A673 (cell line): ENCODE data around the gene NFATC3. TPM values are rescaled to one million over a fixed set of nuclear protein-coding genes. Genes with fewer than 3 reads are reported as not detected.

Experiments
- BruUV-seq: library from RNA; stranded (reverse); fragments of 400-500 nt; replicated peaks from 2 replicates; lab custom pipeline; 2021; lab: Mats Ljungman, UMichigan
- CTCF ChIA-PET: fragments of 300-600 bp; sonication (Branson Sonifier 250); formaldehyde crosslinking; loops from one replicate; lab custom pipeline; 2022; ENCODE audit warnings: antibody characterized with exemption; lab: Charles Lee
- POLR2A ChIA-PET: fragments of 300-600 bp; sonication (Branson Sonifier 250); formaldehyde crosslinking; loops from one replicate; lab custom pipeline; 2022; ENCODE audit warnings: antibody characterized with exemption; ENCODE audit not compliant: low non-redundant PET; lab: Charles Lee
- DNase-seq: peaks from one replicate; pipeline ENCODE4 v3.0.0-alpha.2; 2015; ENCODE audit warnings: low spot score
- H3K27ac ChIP-seq: fragments of 200-600 bp; sonication (generic); 2 replicates; pipeline ENCODE4 v1.5.1; 2016; ENCODE audit warnings: mixed run types, low read depth, mild to moderate bottlenecking, mixed read lengths, antibody characterized with exemption, low read length; ENCODE audit not compliant: poor library complexity, severe bottlenecking
- H3K27me3 ChIP-seq: fragments of 200-600 bp; sonication (generic); replicated peaks from 2 replicates; pipeline ENCODE4 v1.6.1; 2017; ENCODE audit warnings: mixed run types, low read depth, mild to moderate bottlenecking, mixed read lengths, antibody characterized with exemption, low read length; ENCODE audit not compliant: insufficient read depth, poor library complexity
- H3K36me3 ChIP-seq: fragments of 200-600 bp; sonication (generic); 2 replicates; pipeline ENCODE4 v1.6.1; 2016; ENCODE audit warnings: mixed run types, mild to moderate bottlenecking, mixed read lengths, antibody characterized with exemption, low read length; ENCODE audit not compliant: insufficient read depth, poor library complexity, severe bottlenecking
- H3K4me1 ChIP-seq: fragments of 200-600 bp; sonication (generic); 2 replicates; pipeline ENCODE4 v1.6.1; 2017; ENCODE audit warnings: mixed run types, mild to moderate bottlenecking, mixed read lengths, antibody characterized with exemption, low read length; ENCODE audit not compliant: insufficient read depth, poor library complexity, severe bottlenecking
- H3K4me3 ChIP-seq: fragments of 200-600 bp; sonication (generic); 2 replicates; pipeline ENCODE4 v1.5.1; 2016; ENCODE audit warnings: low read depth, mixed run types, mild to moderate bottlenecking, mixed read lengths, low read length; ENCODE audit not compliant: poor library complexity, severe bottlenecking
- H3K9me3 ChIP-seq: fragments of 200-600 bp; sonication (generic); 2 replicates; pipeline ENCODE4 v1.6.1; 2016; ENCODE audit warnings: mixed run types, low read depth, mild to moderate bottlenecking, mixed read lengths, antibody characterized with exemption, low read length; ENCODE audit not compliant: poor library complexity, severe bottlenecking
- EZH2 ChIP-seq: fragments of 200-600 bp; sonication (generic); IDR thresholded peaks from 2 replicates; pipeline ENCODE4 v1.6.1; 2017; ENCODE audit warnings: borderline replicate concordance, low read depth, mild to moderate bottlenecking, mixed read lengths, antibody characterized with exemption, low read length; ENCODE audit not compliant: poor library complexity, severe bottlenecking
- intact Hi-C: fragments of 100-400 bp; cut with micrococcal nuclease; formaldehyde crosslinking; loops from one replicate; pipeline ENCODE4 v1.10.0; 2022; ENCODE audit not compliant: unreplicated experiment
- total RNA-seq: library from RNA; stranded (reverse); gene quantifications from 2 replicates; pipeline ENCODE4 v1.2.3, GENCODE V29; 2021
- TF ChIP-seq, protein P1 (sequence below): fragments of 300-800, 200-600 bp; sonication (generic); conservative IDR thresholded peaks from 2 replicates; pipeline ENCODE4 v1.5.1; 2017; ENCODE audit warnings: low read depth, mild to moderate bottlenecking, antibody characterized with exemption, low read length, moderate library complexity, mixed read lengths

Gene NFATC3
- total RNA-seq, 1 experiment from 2014 or later: 56.0 TPM

DNA sequence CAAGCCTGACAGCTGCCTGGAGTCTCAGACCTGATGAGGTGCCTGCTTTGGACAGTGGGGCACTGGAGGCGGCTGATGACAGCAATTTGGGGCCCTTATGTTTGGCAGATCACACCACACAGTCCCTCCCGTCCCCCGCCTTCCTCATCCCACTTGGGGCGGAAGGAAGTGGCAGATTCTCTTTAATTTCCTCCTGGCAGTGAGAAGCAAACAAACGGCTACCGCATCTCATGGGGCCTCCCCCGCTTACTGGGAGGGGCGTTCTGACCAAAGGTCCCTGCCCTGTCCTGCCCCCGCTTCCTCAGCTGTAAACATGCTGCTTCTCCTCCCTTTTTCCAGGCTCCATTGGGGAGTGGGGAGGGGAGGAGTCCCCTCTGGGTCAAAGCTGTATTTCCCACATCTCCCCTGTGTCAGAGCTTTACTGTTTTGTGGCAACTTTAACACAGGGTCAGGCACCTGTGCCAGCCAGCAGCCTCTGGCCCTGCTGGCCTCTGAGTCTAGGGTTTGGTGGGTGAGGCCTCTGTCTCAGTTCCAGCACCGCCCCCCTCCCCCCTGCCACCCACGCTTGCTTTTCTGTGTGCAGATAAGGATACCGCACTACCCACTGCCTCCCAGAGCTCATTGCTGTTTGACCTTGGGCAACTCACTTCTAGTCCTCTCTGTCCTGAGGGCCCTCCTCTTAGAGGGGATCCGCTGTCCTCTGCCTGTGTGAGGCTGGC lies 5.4 kb upstream of the NFATC3 start:
- Histone ChIP-seq H3K36me3 (peaks cover 7% of the 10 kb centered on the region), H3K27ac (no peak overlapping the region), H3K27me3 (no peaks in the 10 kb centered on the region), H3K4me3 (no peak overlapping the region), H3K4me1 (peaks cover 8% of the 10 kb centered on the region), H3K9me3 (no peaks in the 10 kb centered on the region)
- no peak for DNase-seq
- ChIA-PET CTCF (no interaction called here), POLR2A (no interaction called here)
- TF ChIP-seq, protein P1, sequence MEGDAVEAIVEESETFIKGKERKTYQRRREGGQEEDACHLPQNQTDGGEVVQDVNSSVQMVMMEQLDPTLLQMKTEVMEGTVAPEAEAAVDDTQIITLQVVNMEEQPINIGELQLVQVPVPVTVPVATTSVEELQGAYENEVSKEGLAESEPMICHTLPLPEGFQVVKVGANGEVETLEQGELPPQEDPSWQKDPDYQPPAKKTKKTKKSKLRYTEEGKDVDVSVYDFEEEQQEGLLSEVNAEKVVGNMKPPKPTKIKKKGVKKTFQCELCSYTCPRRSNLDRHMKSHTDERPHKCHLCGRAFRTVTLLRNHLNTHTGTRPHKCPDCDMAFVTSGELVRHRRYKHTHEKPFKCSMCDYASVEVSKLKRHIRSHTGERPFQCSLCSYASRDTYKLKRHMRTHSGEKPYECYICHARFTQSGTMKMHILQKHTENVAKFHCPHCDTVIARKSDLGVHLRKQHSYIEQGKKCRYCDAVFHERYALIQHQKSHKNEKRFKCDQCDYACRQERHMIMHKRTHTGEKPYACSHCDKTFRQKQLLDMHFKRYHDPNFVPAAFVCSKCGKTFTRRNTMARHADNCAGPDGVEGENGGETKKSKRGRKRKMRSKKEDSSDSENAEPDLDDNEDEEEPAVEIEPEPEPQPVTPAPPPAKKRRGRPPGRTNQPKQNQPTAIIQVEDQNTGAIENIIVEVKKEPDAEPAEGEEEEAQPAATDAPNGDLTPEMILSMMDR: no peak
- no peak for TF ChIP-seq EZH2
- intact Hi-C loops: no loop called here
- no TSS peak for BruUV-seq

DNA sequence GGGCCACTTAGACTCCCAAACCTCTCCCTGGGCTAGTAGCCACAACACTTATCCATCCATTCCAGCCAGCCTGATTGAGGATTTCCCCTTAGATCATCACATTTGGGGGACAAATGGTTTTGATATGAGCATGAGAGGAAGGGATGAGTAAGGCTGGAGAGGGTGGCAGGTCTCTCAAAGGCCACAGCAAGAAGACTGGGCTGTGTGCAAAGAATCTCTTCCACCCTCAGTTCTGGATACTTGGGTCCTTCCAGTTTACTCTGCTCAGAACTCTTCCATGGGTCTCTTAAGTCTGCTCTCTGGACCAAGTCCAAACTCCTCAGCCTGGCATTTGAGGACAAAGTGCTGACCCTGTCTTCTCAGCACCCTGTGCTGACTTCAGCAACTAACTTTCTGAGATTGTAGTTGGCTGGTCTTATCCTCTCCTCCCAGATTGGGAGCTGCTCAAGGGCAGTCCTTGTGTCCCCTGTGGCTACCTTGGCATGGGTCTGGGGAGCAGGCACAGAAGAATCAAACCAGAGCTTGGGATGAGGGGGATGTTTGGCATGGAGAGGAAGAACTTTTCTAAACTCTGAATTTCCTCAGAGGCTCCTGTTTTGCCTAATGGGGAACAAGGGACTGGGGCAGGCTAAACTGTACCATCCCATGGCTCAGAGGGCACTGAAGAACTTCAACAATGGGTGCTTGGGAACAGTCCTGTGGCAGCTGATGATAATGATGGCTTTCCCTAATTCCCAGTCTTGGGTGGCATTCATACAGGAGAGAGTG lies 3.1 kb upstream of the NFATC3 start:
- no TSS peak for BruUV-seq
- no peak overlapping the region for H3K27ac ChIP-seq
- peaks cover 8% of the 10 kb centered on the region for H3K4me1 ChIP-seq
- no peak for DNase-seq
- H3K9me3 ChIP-seq: no peaks in the 10 kb centered on the region
- H3K4me3 ChIP-seq: no peak overlapping the region
- ChIA-PET CTCF (no interaction called here), POLR2A (no interaction called here)
- intact Hi-C loops: no loop called here
- H3K36me3 ChIP-seq: no peaks in the 10 kb centered on the region
- no peaks in the 10 kb centered on the region for H3K27me3 ChIP-seq
- TF ChIP-seq, protein P1: no peak
- TF ChIP-seq EZH2: no peak

DNA sequence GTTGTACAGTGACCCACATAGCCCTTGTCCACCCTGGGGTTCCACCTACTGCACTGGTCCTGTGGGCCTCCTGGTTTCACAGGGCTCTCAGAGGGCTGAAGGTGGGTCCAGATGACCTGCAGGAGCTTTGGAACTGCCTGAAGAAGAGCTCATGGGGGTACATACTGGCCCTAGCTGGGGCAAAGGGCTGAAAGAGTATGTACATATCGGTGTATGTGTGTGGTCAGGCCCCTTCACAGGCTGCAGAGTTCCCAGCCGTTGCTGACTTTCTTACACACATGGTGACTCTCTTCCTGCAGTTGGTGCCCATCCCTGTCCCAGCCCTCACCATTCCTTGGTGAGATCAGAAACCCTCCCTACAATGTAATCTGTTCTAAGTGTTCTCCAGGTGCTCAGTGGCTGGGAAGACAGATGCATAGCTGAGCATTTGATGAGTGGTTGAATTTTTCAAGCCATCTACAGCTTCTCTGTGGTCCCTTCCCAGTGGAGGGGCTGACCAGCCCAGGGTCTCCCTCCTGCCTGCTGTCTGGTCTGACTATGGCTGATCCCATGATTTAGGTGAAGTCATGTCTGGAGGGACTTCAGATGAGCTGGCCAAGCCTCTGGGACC lies 2.4 kb upstream of the NFATC3 start:
- H3K9me3 ChIP-seq: no peaks in the 10 kb centered on the region
- H3K4me1 ChIP-seq: peaks cover 8% of the 10 kb centered on the region
- no TSS peak for BruUV-seq
- ChIA-PET POLR2A (no interaction called here), CTCF (no interaction called here)
- DNase-seq: no peak
- no peak overlapping the region for H3K4me3 ChIP-seq
- H3K27me3 ChIP-seq: no peaks in the 10 kb centered on the region
- intact Hi-C loops: no loop called here
- no peaks in the 10 kb centered on the region for H3K36me3 ChIP-seq
- no peak overlapping the region for H3K27ac ChIP-seq
- no peak for TF ChIP-seq EZH2
- TF ChIP-seq, protein P1: no peak
